Activated gamma-delta T cell treated with anti-CD3 and anti-CD28 coated beads, Interleukin-2, amount 50 U/mL, for 16 hours (primary cell): Measurements from ENCODE around the gene USP47.

Source experiments
- DNase-seq: peaks from one replicate; pipeline ENCODE4 v3.0.0-alpha.2; 2020; ENCODE audit warnings: low read depth

Gene USP47, protein sequence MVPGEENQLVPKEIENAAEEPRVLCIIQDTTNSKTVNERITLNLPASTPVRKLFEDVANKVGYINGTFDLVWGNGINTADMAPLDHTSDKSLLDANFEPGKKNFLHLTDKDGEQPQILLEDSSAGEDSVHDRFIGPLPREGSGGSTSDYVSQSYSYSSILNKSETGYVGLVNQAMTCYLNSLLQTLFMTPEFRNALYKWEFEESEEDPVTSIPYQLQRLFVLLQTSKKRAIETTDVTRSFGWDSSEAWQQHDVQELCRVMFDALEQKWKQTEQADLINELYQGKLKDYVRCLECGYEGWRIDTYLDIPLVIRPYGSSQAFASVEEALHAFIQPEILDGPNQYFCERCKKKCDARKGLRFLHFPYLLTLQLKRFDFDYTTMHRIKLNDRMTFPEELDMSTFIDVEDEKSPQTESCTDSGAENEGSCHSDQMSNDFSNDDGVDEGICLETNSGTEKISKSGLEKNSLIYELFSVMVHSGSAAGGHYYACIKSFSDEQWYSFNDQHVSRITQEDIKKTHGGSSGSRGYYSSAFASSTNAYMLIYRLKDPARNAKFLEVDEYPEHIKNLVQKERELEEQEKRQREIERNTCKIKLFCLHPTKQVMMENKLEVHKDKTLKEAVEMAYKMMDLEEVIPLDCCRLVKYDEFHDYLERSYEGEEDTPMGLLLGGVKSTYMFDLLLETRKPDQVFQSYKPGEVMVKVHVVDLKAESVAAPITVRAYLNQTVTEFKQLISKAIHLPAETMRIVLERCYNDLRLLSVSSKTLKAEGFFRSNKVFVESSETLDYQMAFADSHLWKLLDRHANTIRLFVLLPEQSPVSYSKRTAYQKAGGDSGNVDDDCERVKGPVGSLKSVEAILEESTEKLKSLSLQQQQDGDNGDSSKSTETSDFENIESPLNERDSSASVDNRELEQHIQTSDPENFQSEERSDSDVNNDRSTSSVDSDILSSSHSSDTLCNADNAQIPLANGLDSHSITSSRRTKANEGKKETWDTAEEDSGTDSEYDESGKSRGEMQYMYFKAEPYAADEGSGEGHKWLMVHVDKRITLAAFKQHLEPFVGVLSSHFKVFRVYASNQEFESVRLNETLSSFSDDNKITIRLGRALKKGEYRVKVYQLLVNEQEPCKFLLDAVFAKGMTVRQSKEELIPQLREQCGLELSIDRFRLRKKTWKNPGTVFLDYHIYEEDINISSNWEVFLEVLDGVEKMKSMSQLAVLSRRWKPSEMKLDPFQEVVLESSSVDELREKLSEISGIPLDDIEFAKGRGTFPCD (N-terminal part only)

DNA sequence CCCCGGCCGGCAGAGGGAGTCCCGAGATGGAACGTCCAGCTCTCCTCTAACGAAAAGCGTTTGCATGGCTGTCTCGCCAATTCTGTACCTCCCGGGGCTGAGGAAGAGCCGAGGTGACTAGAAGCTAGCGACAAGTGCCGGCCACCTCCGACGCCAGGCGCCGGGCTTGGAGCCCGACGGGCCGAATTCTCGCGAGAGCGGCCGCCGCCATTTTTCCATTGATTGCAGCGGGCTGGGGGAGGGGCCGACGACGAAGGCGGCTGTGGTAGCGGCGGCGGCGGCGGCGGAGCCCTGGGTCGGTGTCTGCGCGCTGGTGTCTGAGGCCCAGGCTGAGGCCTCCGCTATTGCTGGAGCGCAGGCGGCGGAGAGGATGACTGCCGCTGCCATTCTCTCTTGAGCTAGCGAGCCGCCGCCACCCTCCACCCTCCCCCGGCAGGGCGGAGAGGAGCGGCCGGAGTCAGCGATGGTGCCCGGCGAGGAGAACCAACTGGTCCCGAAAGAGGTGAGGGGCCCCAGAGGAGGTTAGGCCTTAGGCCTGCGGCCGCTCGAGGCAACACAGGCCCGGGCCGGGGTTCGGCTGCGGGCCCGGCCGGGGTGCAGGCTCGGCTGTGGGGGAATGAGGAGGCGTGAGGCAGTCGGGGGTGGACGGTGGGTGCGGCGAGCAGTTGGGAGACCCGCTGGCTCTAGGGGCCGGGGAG lies at the start of gene USP47:
Gene USP47, plus strand, starts transcription at position 250 of the 698 bp plus-strand sequence. Its CDS starts 214 bp downstream, at position 464.
- DNase-seq: peak; percentile 92

DNA sequence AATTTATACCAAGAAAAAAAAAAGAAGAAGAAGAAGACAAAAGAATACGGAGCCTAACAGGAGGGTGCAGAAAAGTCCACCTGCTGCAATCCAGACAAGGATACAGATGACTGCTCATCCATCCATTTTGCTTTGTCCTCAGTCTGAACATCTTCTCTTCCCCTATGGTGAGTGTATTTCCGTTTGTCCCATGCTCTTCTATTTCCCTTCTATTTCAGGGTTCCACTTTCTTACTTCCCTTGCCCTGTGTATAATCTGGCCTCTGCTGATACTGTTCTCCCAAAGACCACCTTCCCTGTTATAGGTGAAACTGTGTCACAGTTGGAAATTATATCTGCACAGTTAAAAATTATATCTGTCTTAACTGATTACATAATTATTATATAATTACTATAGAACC lies 48.7 kb upstream of the USP47 start:
- no peak for DNase-seq

DNA sequence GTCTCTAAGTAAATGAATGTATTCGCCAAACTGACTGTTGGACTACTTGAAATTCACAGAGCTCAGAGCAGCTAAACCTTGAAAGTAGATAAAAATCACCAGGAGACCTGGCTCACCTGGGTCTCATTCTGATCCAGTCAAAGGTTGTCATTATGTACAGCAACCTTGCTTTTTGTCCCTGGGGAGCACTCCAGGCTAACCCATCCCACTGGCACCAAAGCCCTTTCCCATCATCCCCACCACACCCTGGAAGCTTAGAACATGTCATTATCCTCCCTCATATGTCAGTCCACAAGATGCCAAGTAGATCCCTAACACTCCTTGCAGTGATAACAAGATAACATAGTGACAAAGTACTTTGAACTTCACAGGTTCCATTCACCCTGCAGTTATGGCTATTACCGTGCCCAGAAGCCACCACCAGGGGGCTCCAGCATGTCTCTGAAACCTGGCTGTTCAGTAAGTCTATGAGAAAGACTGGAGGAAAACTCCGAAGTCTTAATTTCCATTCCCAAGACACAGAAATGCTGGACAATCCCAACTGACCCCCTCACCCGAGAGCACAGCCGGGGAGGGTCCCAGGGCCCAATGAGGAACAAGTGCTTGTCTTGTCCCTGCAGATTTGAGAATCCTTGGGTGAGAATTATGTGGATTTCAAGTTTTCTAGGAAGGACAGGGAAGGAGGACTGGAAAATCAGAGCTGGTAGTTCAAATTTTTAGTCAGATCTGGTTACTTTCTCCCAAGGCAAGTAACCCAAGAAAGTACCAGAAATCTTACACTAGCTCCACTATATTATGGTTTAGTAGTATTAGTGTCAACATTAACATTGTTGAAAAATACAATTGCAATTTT lies 43.0 kb upstream of the USP47 start:
- DNase-seq: peak; percentile 78

DNA sequence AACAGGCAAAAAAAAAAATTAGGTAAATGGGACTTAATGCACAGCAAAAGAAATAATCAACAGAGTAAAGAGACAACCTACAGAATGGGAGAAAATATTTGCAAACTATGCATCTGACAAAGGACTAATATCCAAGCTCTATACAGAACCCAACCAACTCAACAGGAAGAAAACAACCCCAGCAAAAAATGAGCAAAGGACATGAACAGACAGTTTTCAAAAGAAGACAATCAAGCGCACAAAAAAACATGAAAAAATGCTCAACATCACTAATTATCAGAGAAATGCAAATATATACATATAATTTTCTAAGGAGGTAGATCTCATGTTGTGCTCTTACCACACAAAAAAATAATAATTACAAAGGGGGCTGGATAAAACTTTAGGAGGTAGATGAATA lies 36.5 kb upstream of the USP47 start:
- no peak for DNase-seq

DNA sequence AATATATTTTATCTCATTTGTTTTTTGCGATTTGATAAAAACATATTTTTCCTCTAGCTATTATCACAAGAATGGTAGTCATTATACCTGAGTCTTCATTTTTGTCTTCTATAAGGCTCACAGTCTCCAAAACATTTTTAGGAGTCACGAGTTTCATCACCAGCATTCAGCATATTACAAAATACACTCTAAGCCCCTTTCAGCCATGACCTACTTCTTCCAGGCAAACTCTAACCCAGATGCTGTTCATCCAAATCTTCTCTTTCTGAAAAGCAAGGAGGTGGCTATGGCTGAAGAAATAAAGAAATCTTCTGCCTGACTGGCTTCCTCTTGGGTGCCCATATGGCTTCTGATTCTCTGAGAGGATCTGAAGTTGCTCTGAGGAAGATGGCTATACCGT lies 35.7 kb upstream of the USP47 start:
- no peak for DNase-seq

DNA sequence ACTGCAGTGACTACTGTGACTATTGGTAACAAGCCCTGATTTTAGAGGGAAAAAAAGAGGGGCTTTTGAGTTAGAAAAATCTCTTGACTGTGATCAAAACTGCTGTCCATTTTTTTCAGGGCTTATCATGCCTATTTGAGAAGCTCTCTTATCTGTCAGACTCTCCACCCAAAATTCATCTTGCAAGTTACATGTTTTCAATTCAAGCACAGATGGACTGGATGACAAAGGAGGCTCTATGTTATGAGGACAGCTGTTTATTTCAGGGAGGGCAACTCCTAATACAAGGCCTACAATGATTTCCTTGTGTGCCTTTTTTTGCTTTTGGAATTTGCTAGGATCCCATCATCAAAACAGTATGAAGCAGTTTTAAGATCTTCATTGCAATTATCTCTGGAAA lies 35.2 kb upstream of the USP47 start:
- no peak for DNase-seq

DNA sequence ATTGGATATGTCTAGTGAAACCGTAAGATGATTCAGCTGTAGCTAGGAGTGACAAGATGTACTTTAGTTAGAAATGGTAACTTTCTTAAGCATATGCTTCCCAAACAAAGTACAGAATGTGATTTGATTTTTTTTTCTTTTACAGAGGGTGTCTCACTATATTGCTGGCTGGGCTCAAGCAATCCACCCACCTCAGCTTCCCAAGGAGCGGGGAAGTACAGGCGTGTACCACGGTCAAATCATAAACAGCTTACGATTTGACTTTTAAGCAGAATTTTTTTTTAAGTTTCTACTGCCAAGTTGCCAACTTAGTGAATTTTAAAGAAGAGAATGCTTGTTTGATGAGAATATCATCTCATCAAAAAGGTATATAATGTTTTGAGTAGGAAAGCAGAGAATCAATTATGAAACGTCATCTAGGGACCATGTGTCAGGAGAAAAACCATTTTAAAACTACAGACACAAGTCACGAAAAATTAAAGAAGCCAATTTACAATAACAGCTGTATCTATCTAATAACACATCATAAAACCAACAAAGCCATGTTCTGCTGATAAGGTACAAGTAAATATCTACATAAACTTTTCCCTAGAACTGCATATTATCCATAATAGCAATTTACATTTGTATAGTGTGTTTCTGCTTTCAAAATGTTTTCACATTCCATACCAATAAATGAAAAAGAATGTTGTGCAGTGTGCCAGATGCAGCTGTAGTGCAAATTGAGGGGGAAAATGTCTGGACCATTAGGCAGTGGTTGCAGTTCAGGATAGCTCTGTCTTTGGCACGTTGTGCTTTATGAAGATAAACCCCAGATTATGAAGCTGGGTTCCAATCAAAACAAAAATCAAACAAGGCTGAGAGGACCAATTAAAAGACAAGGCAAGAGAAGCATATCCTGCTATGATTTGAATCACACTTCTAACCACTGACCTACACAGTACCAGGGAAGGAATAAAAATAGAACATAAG lies 33.7 kb upstream of the USP47 start:
- no peak for DNase-seq

DNA sequence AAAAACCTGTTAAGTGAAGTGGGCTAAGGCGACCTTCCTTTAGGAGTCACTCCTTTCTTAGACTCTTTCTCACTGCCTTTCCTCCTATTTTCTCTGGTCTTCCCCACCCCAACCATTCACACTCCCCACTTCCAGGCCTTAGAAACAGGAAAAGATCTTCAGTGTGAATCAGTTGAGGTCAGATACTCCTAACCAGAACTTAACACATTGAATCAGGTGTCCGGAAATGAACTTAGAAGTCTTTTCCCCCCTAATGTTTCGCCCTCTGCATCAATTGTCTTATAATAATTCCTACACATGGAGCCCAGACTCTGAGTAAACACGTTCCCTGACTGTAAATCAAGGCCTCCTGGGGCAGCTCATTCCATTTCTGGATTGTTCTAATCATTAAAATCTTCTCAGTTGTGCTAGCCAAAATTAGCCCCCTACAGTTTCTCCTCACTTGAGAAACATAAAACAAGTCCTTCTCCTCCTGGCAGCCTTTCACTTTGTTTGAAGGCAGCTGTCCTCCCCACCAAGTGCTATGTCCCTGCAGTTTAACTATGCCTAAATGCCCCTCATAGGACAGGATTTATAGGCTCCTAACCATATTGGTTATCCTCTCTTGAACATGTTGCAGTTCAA lies 32.7 kb upstream of the USP47 start:
- DNase-seq: no peak

DNA sequence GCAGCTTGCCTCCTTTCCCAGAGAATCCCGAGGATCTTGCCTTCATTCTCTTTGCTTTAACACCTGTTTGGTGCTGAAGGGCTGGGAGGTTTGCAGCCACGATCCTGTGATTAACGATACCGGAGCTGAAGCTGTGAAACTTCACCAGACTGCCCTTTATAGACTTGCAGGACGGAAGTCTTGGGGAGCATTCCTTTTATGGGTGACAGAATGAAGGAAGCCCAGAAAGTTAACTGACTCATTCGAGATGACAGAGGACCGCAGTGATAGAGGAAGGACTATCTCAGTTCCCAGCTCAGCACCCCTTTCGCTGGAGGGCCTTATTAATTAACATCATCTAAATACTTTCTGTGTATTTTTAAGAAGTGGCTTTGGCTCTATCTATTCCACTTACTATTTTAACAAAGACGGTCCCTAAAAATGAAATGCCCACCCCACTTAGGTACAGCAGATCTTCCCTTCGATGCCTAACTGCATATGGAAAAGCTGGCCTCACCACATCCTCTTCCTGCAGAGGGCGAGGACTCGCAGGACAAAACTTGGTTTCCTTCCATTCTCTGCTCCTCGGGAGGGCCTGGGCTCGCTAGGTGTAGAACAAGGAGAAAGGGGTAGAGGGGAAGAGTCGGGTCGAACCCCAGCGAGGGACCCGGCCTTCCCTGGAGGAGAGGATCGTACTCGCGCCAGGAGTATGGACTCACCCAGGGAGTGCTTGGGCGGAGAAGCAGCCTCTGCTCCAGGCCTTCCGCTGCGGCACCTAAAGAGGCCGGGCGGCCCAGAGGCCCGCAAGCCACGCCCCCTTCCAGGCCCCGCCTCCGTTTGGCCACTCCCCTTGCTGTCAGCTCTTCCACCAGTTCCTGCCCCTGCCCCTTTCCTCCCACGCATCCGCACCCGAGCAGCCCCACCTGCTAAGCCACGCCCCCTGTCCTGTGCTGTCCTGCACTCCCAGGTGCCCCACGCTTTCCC lies 30.7 kb upstream of the USP47 start:
- DNase-seq: no peak

DNA sequence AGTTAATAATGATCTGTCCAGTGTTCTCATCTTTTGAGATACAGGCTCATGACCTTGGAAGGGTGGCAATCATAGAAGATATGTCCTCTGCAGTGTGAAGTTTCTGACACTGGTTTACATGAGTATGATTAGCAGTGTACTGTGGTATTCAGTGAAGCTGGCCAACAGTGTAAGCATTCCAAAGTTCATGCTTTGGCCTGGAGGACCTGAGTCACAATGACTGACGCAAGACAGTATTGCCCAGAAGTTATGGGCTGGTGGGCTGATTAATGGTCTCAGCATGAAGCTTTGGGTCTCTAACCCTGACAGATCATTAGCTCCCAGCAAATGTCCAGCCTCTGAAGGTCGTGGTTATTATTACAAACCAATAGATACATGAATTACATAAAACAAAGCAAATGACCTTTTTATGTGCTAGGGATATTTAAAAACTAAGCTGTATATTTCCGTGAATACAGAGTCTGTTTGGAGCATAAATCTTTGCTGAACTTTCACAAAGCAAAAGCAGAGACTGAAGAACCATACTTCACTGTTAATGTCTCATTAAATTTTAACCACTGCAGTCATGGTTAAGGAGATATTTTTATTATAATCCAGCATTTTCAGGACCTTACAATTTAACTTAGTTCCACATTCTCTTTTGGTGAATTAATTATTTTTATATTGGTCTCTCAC lies 28.3 kb upstream of the USP47 start:
- DNase-seq: no peak

DNA sequence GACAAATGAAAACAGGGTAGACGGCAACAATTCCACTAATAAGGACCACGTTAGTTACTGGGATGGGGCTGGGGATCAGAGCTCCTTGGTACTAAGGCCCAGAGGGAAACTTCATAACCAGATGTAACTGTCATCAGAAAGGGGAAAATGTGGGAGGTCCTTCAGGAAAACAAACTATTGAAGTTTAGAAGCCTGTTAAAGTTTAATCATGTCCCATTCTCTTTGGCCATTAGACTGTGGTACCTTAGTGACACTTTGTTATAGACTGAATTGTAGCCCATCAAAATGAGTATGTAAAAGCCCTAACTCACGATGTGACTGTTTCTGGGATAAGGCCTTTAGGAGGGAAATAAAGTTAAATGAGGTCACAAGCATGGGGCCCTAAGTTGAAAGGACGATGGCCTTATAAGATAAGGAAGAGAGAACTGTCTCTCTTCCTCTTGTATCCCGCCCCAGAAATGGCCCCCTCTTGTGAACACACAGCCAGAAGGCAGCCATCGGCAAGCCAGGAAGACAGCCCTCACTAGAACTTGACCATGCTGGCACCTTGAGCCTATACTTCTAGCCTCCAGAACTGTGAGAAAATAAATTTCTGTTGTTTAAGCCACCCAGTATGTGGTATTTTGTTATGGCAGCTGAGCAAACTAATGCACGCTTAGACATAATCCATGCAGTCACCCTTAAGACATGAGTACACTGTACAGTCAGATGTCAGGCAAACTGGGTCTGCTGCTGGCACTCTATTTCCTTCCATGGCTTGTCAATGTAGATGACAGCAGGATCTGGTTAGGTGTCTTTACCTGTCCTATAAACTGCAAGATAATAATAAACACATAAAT lies 26.9 kb upstream of the USP47 start:
- DNase-seq: no peak

DNA sequence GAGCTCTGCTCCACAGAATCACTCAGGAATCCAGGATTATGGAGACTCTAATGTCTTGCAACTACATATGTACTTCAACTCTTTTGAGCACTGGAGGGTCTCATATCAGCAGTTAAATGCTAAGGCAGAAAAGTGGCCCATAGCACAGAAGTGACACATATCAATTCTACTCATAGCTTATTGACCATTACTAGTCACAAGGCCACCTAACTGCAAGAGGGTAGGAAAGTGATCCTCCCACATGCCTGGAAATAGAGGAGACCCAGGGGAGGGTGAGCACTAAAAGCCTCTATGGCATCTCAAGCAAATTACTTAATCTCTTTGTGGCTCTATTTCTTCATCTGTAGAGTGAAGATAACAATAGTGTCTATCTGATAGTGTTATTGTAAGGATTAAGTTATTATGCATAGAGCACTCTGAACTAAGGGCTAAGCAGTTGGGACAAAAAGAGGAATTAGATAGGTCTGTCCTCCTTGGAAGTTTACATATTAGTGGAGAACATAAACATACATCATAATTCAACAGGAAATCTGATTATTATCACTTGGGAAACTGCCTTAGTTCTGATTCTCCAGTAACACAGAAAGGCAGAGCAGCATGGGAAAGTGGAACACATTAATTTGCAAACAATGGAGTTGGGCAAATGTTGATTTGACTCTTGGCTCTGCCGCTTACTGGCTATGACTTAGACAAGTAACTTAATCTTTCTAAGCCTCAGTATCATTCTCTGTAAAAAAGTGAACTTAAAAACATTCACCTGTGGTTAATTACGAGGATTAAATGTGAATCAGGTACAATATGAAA lies 25.1 kb upstream of the USP47 start:
- no peak for DNase-seq

DNA sequence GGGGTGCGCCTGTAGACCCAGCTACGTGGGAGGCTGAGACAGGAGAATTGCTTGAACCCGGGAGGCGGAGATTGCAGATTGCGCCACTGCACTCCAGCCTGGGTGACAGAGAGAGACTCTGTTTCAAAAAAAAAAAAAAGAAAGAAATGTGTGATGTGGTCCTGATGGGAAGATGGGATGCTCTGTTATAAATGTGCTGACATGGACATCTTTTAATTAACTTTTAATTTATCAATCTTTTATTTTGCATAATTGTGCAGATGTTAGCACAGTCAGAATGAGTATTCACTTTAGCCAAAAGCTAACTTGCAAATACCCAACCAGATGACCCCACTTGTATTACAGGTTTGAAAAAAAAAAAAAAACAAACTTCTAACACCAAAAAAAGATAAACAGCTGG lies 23.8 kb upstream of the USP47 start:
- no peak for DNase-seq

DNA sequence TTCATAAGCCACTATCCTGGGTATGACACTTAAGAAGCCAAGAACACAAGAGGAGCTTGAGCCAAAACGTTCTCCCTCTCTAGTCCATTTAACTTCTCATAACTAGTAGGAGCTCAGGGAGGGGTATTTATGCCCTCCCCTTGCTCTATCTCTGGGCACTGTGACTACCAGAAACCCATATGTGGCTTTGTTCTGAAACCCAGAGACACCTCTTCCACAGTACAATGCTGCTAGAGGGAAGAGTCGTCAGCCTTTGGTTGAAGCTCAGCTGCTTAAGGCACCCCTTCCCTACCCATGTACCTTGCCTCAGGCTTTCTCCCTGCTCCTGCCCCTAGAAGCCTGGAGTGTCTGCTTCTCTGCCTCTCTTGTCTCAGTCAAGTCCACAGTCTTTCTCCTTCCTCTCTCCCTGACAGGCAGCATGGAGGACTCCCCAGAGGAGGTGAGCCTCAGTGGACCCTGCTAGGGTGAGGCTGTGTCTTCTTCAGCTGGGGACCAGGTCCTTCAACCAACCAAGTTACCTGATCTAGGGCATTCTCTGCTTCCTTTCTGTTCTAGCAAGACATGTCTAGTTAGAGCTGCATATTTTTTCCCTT lies 23.1 kb upstream of the USP47 start:
- DNase-seq: no peak

DNA sequence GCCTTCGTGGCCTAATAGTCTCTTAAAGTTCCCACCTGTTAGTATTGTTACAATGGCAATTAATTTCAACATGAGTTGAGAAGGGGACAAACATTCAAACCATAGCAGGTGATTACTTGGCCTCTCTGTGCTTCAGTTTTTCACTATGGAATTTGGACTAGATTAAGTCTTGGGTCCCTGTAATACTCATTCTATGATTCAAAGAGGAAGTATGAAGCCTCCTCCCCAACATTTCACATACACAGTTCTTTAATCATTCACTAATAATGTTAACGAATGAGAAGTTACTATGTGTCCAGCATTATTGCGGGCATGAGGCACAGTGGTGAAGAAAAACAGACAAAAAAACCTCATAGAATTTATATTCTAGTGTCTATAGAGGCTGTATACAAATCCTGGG lies 19.9 kb upstream of the USP47 start:
- no peak for DNase-seq
